ENCODE data around the gene TAMALIN. TPM values are rescaled to one million over a fixed set of nuclear protein-coding genes. Genes with fewer than 3 reads are reported as not detected.

TAMALIN gene
- total RNA-seq, 1 experiment from 2014 or later = not detected

DNA sequence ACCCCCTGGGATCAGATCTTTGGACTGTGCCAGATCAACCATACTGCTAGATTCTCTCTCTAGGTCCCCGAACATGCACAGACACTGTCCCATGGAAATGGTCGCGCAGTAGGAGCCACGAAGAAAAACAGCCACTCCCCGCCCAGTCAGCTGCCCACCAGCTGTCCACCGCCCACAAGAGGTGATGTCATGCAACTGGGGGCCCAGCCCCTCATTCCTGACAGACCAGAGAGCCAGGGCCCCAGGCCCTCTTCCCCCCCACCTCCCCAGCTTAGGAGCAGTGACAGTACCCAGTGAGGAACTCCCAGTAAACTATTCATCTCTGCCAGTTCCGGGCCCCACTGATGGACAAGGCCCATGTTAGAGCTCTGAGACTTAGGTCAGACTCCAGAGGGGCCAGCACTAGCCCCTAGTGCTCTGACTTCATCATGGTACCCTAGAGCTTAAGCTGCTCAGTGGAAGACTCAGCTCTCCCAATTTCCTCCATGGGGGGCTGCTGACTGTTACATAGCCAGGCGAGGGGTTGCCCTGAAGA, 3.7 kb upstream of the TAMALIN start:
- no peak for DNase-seq
- CTCF ChIA-PET = interaction anchor here (0.6 to 3.3 kb wide), 3 partner anchors 10 to 111 kb away, joined by 3 to 73 read pairs (median 5); no protein-coding TSS in a partner anchor
- no peaks in the 10 kb centered on the region for H3K4me1 Mint-ChIP-seq (ENCODE audit: low read depth, unreplicated experiment)
- H3K4me3 Mint-ChIP-seq (ENCODE audit: low read depth, unreplicated experiment) = no peak overlapping the region
- no TSS peak for BruUV-seq (replicated peaks)
- no peaks in the 10 kb centered on the region for H3K9me3 Mint-ChIP-seq (ENCODE audit: low read depth, unreplicated experiment)
- intact Hi-C loops (cut with micrococcal nuclease; ENCODE audit: unreplicated experiment) = no loop called here
- no peak overlapping the region for H3K27ac Mint-ChIP-seq (ENCODE audit: unreplicated experiment)
- peaks cover 15% of the 10 kb centered on the region for H3K27me3 Mint-ChIP-seq (ENCODE audit: unreplicated experiment)
- TF ChIP-seq, protein P1, sequence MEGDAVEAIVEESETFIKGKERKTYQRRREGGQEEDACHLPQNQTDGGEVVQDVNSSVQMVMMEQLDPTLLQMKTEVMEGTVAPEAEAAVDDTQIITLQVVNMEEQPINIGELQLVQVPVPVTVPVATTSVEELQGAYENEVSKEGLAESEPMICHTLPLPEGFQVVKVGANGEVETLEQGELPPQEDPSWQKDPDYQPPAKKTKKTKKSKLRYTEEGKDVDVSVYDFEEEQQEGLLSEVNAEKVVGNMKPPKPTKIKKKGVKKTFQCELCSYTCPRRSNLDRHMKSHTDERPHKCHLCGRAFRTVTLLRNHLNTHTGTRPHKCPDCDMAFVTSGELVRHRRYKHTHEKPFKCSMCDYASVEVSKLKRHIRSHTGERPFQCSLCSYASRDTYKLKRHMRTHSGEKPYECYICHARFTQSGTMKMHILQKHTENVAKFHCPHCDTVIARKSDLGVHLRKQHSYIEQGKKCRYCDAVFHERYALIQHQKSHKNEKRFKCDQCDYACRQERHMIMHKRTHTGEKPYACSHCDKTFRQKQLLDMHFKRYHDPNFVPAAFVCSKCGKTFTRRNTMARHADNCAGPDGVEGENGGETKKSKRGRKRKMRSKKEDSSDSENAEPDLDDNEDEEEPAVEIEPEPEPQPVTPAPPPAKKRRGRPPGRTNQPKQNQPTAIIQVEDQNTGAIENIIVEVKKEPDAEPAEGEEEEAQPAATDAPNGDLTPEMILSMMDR (IDR thresholded peaks at IDR 0.05; ENCODE audit: unreplicated experiment) = no peak
- H3K36me3 Mint-ChIP-seq (ENCODE audit: insufficient read depth, unreplicated experiment) = no peaks in the 10 kb centered on the region

DNA sequence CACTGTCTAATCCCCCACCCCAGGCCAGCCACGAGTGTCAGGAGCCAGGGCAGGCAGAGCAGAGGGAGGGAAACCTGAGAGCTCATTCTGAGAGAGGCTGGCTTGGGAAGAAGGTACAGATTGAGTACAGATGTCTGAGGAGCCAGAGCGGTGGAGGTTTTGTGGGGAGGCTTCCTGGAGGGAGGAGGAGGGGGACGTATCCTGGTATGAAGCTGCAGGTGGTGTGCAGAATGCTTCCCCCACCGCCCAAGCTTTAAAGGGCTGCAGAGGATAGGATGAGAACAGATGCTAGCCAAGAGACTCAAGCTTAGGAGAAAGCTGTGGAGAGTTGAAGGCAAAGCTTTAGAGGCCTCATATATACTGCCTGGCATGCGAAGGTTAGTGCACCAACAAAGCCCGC, 3.2 kb upstream of the TAMALIN start:
- intact Hi-C loops (cut with micrococcal nuclease; ENCODE audit: unreplicated experiment) = no loop called here
- Mint-ChIP-seq H3K4me3 (ENCODE audit: low read depth, unreplicated experiment) (no peak overlapping the region), H3K36me3 (ENCODE audit: insufficient read depth, unreplicated experiment) (no peaks in the 10 kb centered on the region), H3K9me3 (ENCODE audit: low read depth, unreplicated experiment) (no peaks in the 10 kb centered on the region), H3K27me3 (ENCODE audit: unreplicated experiment) (peaks cover 15% of the 10 kb centered on the region), H3K4me1 (ENCODE audit: low read depth, unreplicated experiment) (no peaks in the 10 kb centered on the region), H3K27ac (ENCODE audit: unreplicated experiment) (no peak overlapping the region)
- CTCF ChIA-PET = interaction anchor here (0.6 to 3.3 kb wide), 6 partner anchors 10 to 876 kb away, joined by 3 to 73 read pairs (median 4); no protein-coding TSS in a partner anchor
- no peak for DNase-seq
- TF ChIP-seq, protein P1 (IDR thresholded peaks at IDR 0.05; ENCODE audit: unreplicated experiment) = no peak
- BruUV-seq (replicated peaks) = no TSS peak

DNA sequence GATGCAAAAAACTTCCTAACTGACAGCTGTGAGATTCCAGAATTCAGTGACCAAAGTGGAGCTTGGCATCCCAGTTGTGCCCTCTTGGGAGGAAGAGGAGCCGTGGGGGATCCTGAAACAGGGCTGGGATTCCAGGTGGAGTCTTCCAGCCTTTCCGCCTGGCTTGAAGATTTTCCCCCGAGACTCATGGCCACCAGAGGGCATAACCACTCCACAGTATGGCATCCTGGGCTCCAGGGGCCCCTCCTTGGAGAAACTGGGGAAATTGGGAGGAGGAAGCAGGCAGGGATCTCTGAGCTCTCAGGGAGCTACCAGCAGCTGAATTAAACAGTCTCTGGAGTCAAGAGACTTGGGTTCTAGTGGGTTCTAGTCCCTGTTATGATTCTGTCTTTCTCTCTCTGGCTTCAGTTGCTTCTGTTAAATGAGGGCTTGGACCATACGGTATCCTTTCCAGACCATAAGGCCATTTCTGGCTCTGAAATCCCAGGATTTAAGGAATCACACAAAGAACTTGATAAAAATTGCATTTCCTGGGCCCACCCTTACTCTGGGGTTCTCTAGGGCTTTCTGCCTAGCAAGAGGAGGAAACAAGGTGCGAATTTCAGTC, 2.6 kb upstream of the TAMALIN start:
- DNase-seq = peak; percentile 66
- no TSS peak for BruUV-seq (replicated peaks)
- Mint-ChIP-seq H3K36me3 (ENCODE audit: insufficient read depth, unreplicated experiment) (no peaks in the 10 kb centered on the region), H3K4me3 (ENCODE audit: low read depth, unreplicated experiment) (no peak overlapping the region), H3K9me3 (ENCODE audit: low read depth, unreplicated experiment) (no peaks in the 10 kb centered on the region), H3K27me3 (ENCODE audit: unreplicated experiment) (peaks cover 15% of the 10 kb centered on the region), H3K4me1 (ENCODE audit: low read depth, unreplicated experiment) (no peaks in the 10 kb centered on the region), H3K27ac (ENCODE audit: unreplicated experiment) (no peak overlapping the region)
- intact Hi-C loops (cut with micrococcal nuclease; ENCODE audit: unreplicated experiment) = loop anchor here (2.0 kb wide), 1 partner anchor 17 kb away; no protein-coding TSS in a partner anchor
- CTCF ChIA-PET = interaction anchor here (0.6 to 3.3 kb wide), 6 partner anchors 17 to 876 kb away, joined by 3 to 73 read pairs (median 4); no protein-coding TSS in a partner anchor
- TF ChIP-seq, protein P1 (IDR thresholded peaks at IDR 0.05; ENCODE audit: unreplicated experiment) = peak; percentile 45

DNA sequence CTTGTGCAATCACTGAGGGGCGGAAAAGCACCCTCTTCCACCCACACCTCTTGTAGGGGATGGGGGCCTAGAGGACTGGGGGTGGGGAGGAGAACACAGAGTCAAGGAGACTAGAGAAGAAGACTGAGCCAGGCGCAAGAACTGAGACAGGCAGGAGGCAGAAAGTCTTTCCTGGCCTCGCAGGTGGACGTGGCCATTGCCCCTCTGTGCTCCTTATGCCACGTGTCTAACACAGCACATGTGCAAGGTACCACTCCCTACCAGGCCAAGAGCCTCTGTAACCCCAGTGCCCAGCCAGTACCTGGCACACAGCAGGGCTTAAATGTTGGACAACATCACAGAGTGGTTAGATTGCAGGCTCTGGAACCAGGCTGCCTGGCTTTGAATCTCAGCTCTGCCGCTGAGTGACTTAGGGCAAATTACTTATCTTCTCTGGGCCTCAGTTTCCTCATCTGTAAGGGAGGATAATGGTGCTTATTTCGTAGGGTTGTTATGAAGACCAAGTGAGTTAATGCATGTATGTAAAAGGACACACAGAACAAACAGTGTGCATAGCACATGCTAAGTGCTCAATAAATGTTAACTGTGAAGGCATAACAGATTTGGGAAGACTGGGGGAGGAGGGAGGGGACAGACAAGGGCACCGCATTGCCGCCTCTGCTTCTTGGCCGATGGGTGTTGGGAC, 1.4 kb upstream of the TAMALIN start:
- no TSS peak for BruUV-seq (replicated peaks)
- Mint-ChIP-seq H3K36me3 (ENCODE audit: insufficient read depth, unreplicated experiment) (no peaks in the 10 kb centered on the region), H3K9me3 (ENCODE audit: low read depth, unreplicated experiment) (no peaks in the 10 kb centered on the region), H3K4me3 (ENCODE audit: low read depth, unreplicated experiment) (no peak overlapping the region), H3K27ac (ENCODE audit: unreplicated experiment) (no peak overlapping the region), H3K27me3 (ENCODE audit: unreplicated experiment) (peaks cover 15% of the 10 kb centered on the region), H3K4me1 (ENCODE audit: low read depth, unreplicated experiment) (no peaks in the 10 kb centered on the region)
- CTCF ChIA-PET = interaction anchor here (1.7 to 3.3 kb wide), 2 partner anchors 16 to 20 kb away, joined by 18 to 73 read pairs; no protein-coding TSS in a partner anchor
- no peak for DNase-seq
- intact Hi-C loops (cut with micrococcal nuclease; ENCODE audit: unreplicated experiment) = loop anchor here (2.0 kb wide), 1 partner anchor 15 kb away; no protein-coding TSS in a partner anchor
- TF ChIP-seq, protein P1 (IDR thresholded peaks at IDR 0.05; ENCODE audit: unreplicated experiment) = no peak
